ENCODE results near the gene UQCC3. TPM values are rescaled to one million over a fixed set of nuclear protein-coding genes. Genes with fewer than 3 reads are reported as not detected.

UQCC3 gene
- total RNA-seq, 2 donors from 2014 or later: 13.9 to 23.2 TPM

- intact Hi-C loops (cut with DNase I): loop anchor here (5.0 to 10.0 kb wide), 2 partner anchors 55 to 112 kb away; partner anchors contain the start of gene POLR2G
- Histone ChIP-seq H3K36me3 (no peaks in the 10 kb centered on the region), H3K9me3 (no peaks in the 10 kb centered on the region), H3K4me3 (peak overlapping the region; percentile 49), H3K27me3 (no peaks in the 10 kb centered on the region), H3K9ac (ENCODE audit: low read depth in 2 of 2, low read length in 2 of 2) (peak overlapping the region; percentile 75 to 95), H3K4me1 (peaks cover 8% of the 10 kb centered on the region), H3K27ac (peak overlapping the region; percentile 91)
- peak; percentile 45 for DNase-seq
- TF ChIP-seq, protein P1, sequence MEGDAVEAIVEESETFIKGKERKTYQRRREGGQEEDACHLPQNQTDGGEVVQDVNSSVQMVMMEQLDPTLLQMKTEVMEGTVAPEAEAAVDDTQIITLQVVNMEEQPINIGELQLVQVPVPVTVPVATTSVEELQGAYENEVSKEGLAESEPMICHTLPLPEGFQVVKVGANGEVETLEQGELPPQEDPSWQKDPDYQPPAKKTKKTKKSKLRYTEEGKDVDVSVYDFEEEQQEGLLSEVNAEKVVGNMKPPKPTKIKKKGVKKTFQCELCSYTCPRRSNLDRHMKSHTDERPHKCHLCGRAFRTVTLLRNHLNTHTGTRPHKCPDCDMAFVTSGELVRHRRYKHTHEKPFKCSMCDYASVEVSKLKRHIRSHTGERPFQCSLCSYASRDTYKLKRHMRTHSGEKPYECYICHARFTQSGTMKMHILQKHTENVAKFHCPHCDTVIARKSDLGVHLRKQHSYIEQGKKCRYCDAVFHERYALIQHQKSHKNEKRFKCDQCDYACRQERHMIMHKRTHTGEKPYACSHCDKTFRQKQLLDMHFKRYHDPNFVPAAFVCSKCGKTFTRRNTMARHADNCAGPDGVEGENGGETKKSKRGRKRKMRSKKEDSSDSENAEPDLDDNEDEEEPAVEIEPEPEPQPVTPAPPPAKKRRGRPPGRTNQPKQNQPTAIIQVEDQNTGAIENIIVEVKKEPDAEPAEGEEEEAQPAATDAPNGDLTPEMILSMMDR (IDR thresholded peaks at IDR 0.05): no peak
These were observed 38.5 kb downstream of the UQCC3 start for GRCh38 chr11:62710001-62710345.

- no peaks in the 10 kb centered on the region for H3K9me3 ChIP-seq
- intact Hi-C loops (cut with DNase I): loop anchor here (5.0 to 10.0 kb wide), 2 partner anchors 52 to 110 kb away; partner anchors contain the start of gene POLR2G
- DNase-seq: no peak
- peak overlapping the region in 1 of 2 donors; percentile 21 for H3K9ac ChIP-seq (ENCODE audit: low read depth in 2 of 2, low read length in 2 of 2)
- H3K4me3 ChIP-seq: no peak overlapping the region
- H3K27ac ChIP-seq: no peak overlapping the region
- TF ChIP-seq, protein P1 (IDR thresholded peaks at IDR 0.05): no peak
- no peaks in the 10 kb centered on the region for H3K4me1 ChIP-seq
- H3K27me3 ChIP-seq: no peaks in the 10 kb centered on the region
- H3K36me3 ChIP-seq: peaks cover 19% of the 10 kb centered on the region
These were observed 40.9 kb downstream of the UQCC3 start for GRCh38 chr11:62712276-62712812.

GRCh38 chr11:62712861-62713260 is 41.4 kb downstream of the UQCC3 start:
- Histone ChIP-seq H3K9me3 (no peaks in the 10 kb centered on the region), H3K27ac (peak overlapping the region; percentile 41), H3K4me3 (no peak overlapping the region), H3K36me3 (peaks cover 24% of the 10 kb centered on the region), H3K27me3 (no peaks in the 10 kb centered on the region), H3K4me1 (no peaks in the 10 kb centered on the region), H3K9ac (ENCODE audit: low read depth in 2 of 2, low read length in 2 of 2) (peak overlapping the region in 1 of 2 donors; percentile 21)
- intact Hi-C loops (cut with DNase I): loop anchor here (5.0 to 10.0 kb wide), 2 partner anchors 52 to 109 kb away; partner anchors contain the start of gene POLR2G
- no peak for DNase-seq
- TF ChIP-seq, protein P1 (IDR thresholded peaks at IDR 0.05): no peak

DNA sequence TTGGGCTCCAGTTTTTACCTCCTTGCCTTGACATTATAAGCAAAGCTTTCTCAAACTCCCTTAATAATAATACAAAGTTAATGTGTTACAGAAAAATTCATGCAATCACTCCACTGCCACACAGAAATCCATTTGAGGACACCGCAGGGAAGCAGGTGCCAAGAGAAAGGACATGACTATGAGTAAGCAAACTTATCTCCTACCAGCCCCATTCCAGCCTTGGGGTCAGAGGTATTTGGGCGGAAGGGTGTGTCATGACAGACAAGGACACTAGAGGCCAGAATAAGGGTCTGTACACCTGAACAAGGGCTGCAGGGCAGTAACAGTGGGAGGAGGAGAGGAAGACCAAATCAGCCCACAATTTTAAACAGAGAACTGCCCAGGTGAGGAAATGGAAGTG is 41.9 kb downstream of the UQCC3 start:
- H3K36me3 ChIP-seq: peaks cover 25% of the 10 kb centered on the region
- H3K4me1 ChIP-seq: no peaks in the 10 kb centered on the region
- no peak overlapping the region for H3K4me3 ChIP-seq
- DNase-seq: peak; percentile 63
- H3K9me3 ChIP-seq: no peaks in the 10 kb centered on the region
- H3K27ac ChIP-seq: peak overlapping the region; percentile 41
- TF ChIP-seq, protein P1 (IDR thresholded peaks at IDR 0.05): no peak
- intact Hi-C loops (cut with DNase I): loop anchor here (5.0 to 10.0 kb wide), 2 partner anchors 51 to 109 kb away; partner anchors contain the start of gene POLR2G
- peak overlapping the region in 1 of 2 donors; percentile 51 for H3K9ac ChIP-seq (ENCODE audit: low read depth in 2 of 2, low read length in 2 of 2)
- no peaks in the 10 kb centered on the region for H3K27me3 ChIP-seq

- H3K4me1 ChIP-seq: no peaks in the 10 kb centered on the region
- H3K36me3 ChIP-seq: peaks cover 25% of the 10 kb centered on the region
- no peak overlapping the region for H3K4me3 ChIP-seq
- no peak for DNase-seq
- H3K9me3 ChIP-seq: no peaks in the 10 kb centered on the region
- no peak overlapping the region for H3K27ac ChIP-seq
- intact Hi-C loops (cut with DNase I): loop anchor here (10.0 kb wide), 1 partner anchor 49 kb away; the partner anchor contains the start of gene POLR2G
- peak overlapping the region in 1 of 2 donors; percentile 26 for H3K9ac ChIP-seq (ENCODE audit: low read depth in 2 of 2, low read length in 2 of 2)
- TF ChIP-seq, protein P1 (IDR thresholded peaks at IDR 0.05): no peak
- no peaks in the 10 kb centered on the region for H3K27me3 ChIP-seq
These were observed 44.0 kb downstream of the UQCC3 start for GRCh38 chr11:62715150-62716130.
